ENCODE measurements around the gene DMRTB1.

DNA sequence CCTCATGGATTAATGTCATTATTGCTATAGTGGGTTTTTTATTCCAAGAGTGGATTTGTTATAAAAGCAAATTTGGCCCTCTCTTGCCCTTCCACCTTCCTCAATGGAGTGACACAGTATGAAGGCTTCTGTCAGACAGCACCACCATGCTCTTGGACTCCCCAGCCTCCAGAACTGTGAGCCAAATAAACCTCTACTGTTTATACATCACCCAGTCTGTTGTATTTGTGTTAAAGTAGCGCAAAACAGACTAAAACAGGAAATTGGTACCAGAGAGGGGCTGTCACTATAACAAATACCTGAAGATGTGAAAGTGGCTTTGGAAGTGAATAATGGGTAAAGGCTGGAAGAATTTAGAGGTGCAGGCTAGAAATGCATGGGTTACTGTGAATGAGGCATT lies 38.0 kb upstream of the DMRTB1 start:
- TF ChIP-seq, protein P1, sequence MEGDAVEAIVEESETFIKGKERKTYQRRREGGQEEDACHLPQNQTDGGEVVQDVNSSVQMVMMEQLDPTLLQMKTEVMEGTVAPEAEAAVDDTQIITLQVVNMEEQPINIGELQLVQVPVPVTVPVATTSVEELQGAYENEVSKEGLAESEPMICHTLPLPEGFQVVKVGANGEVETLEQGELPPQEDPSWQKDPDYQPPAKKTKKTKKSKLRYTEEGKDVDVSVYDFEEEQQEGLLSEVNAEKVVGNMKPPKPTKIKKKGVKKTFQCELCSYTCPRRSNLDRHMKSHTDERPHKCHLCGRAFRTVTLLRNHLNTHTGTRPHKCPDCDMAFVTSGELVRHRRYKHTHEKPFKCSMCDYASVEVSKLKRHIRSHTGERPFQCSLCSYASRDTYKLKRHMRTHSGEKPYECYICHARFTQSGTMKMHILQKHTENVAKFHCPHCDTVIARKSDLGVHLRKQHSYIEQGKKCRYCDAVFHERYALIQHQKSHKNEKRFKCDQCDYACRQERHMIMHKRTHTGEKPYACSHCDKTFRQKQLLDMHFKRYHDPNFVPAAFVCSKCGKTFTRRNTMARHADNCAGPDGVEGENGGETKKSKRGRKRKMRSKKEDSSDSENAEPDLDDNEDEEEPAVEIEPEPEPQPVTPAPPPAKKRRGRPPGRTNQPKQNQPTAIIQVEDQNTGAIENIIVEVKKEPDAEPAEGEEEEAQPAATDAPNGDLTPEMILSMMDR (IDR thresholded peaks at IDR 0.05; ENCODE audit: borderline replicate concordance, extremely low read depth, low read length, poor library complexity, severe bottlenecking) = no peak
- no peak for TF ChIP-seq EZH2 (IDR thresholded peaks at IDR 0.05; ENCODE audit: borderline replicate concordance, low read depth, low read length, severe bottlenecking)

All from DND-41 (cell line).